Stimulated activated CD4-positive, alpha-beta T cell treated with anti-CD3 and anti-CD28 coated beads, TNF-alpha, amount 100 ng/mL, for 24 hours (primary cell): Measurements from ENCODE around the gene TXNRD3.

ENCODE experiments used
- DNase-seq, 3 experiments: peaks; one replicate each; pipeline ENCODE4 v3.0.0-alpha.2; 2020; ENCODE audit warnings: low read depth in 3 of 3

Gene TXNRD3

DNA sequence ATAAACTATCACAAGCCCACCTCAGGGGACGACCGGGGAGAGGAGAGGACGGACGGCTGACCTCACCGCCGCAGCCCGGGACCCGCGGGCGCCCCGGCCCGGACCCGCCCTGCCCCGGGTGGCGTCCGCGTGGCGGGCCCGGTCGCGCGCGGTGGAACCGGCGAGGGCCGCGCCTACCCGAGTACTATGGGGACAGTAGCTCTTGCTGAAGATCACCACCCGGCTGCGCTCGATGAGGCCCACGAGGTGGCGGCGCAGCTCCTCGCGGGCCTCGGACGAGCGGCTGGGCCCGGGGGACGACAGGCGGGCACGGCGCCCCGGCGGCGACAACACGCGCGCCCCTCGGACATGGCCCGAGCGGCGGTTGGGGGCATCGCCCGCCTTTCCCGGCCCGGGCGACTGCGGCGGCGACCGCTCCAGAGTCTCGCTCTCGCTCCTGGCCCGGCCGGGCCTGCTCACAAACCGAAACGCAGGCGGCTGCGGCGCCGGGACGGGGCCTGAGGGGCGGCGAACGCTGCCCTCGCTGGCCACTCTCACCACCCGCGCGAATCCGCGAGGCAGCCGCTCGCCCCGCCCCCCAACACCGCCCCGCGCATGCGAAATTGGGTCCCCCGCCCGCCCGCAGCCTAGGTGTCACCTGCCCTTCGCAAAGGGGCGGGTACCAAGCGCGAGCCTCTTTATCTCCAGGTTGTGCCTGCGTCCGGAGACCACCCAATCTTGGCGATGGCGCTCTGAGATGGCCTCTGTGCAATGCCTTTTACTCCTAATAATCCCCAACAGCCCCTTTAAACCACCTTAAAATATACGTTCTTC, at the start of gene TXNRD3:
Gene TXNRD3 (minus strand): TSS at position 554 of the 813 bp plus-strand sequence.
- peak; percentile 48 to 81 (median 73) for DNase-seq

GRCh38 chr3:126703512-126704493, 48.9 kb upstream of the TXNRD3 start, which contains the start of gene CHCHD6:
TSS of gene CHCHD6 (plus strand) at chr3:126704240. CDS start at chr3:126704313, 73 bp downstream.
- peak; percentile 92 to 97 (median 93) for DNase-seq

GRCh38 chr3:126699011-126699410, 44.1 kb upstream of the TXNRD3 start:
- no peak for DNase-seq

GRCh38 chr3:126696701-126697267, 41.9 kb upstream of the TXNRD3 start:
- DNase-seq, result no peak

GRCh38 chr3:126693921-126694320, 39.0 kb upstream of the TXNRD3 start:
- no peak for DNase-seq

DNA sequence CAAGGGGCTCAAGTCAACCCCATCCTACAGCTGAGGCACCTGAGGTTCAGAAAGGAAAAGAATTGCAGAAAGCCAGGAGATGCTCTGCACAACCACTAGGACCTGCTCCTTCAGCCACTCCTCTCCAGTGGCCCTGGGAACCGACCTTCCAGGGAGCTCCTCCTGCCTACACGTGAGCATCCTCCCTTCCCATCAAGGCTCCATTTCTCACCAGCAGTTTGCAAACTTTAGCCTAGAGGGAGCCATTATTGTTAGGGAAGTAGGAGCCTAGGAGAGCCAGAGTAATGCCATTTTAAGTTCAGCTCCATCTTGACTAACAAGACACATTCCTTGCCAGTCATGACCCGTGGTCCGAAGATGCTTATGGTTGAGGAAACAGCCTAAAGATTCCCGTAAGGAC, 37.9 kb upstream of the TXNRD3 start:
- DNase-seq, result no peak

GRCh38 chr3:126691765-126692164, 36.8 kb upstream of the TXNRD3 start:
- DNase-seq, result no peak

DNA sequence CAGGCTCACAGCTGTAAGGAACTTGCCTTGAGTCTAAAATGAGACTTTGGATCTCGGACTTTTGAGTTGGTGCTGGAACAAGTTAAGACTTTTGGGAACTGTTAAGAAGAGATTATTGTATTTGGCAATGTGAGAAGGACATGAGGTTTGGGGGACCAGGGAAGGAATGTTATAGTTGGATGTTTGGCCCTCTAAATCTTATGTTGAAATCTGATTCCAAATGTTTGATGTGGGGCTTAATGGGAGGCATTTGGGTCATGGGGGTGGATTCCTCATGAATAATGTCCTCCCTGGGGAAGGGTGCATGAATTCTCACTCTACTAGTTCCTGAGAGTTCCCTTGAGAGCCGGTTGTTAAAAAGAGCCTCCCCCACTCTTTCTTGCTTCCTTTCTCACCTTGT, 30.6 kb upstream of the TXNRD3 start:
- DNase-seq, result no peak

- no peak for DNase-seq
Observed at GRCh38 chr3:126685021-126685420, 30.1 kb upstream of the TXNRD3 start.

DNA sequence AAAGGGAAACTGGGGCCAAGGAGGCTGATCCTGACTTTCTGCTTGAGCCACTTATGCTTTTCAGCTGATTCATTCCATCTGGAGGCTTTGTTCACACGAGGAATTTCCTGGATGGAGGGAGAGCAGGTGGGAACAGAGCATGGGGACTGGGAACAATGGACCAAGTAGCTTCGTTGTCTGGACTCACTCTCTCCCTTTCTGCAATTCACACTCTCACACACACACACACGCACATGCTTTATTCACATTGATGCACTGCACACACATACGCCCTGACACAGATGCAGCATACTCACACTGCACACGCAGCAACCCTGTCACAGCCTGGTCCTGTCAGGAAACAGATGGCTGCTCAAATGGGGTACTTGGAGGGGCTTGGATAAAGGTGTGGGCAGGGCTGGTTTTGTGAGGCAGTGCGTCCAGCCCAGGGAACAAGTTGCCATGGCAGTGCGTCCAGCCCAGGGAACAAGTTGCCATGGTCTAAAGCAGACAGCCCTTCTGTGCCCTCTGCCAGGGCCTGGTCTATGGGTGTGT, 29.4 kb upstream of the TXNRD3 start:
- no peak for DNase-seq

DNA sequence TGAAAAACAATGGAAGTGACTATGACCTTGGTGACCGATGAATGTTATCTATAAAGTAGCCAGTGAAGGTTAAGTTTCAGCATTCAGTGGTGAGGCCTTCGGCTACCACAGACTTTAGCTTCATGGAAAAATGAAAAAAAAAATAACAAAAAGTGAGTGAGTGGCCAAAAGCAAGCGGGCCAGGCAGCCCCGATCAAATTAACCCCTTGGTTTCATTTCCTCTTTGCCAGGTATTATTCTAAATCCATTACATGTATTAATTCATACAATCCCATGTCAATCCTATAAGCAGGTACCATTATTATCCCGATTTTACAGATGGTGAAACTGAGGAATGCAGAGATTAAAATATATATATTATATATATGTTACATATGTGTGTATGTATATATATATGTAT, 28.1 kb upstream of the TXNRD3 start:
- DNase-seq, result no peak

DNA sequence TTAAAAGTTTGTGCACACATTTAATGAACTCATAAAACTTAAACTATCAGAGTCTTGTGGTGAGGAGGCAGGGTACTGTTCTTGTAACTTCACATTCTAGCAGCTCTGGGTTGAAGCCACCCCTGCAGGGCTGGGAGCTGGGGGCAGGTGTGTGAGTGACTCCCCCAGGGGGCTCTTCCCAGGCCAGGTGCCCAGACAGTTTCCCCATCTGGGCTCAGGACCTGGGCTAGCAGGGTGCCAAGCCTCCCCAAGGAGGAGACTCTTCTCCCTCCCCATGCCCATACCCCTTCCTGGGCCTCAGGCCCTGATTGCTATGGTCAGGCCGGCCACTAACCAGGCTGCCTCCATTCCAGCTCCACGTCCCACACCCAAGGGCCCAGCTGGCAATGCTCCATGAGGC, 27.1 kb upstream of the TXNRD3 start:
- no peak for DNase-seq

- DNase-seq, result no peak
Observed at GRCh38 chr3:126680667-126681055, 25.7 kb upstream of the TXNRD3 start.

GRCh38 chr3:126679831-126680666, 25.1 kb upstream of the TXNRD3 start:
- no peak for DNase-seq

GRCh38 chr3:126679318-126679751, 24.4 kb upstream of the TXNRD3 start:
- peak; percentile 53 to 78 (median 54) for DNase-seq

DNA sequence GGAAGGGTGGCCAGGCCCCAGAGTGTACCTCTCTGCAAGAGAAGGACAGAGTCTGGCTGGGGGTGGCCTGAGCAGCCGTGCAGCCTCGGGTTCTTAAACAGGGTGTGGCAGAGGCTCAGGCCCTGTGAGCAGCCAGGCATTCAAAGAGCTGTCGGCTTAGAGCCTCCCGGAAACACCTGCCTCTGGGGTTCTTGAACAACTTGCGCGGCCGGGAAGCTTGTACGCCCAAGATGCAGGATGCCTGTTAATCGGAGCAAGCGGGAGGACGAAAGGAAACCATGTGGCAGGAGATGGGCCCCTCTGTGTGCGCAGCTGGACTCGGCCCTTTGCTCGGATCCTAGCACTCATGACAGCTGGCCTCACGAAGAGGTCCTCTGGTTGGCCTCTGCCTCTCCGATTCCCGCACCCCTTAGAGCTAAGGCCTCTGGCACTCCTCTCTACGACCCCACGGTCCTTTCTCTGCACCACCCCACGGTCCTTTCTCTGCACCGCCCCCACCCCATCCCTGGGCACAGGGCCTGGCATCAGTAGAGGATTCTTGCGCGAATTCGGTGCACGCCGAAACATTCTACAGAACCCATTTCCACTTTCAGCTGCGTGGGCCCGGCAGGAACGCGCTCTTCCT, 23.9 kb upstream of the TXNRD3 start:
- no peak for DNase-seq

DNA sequence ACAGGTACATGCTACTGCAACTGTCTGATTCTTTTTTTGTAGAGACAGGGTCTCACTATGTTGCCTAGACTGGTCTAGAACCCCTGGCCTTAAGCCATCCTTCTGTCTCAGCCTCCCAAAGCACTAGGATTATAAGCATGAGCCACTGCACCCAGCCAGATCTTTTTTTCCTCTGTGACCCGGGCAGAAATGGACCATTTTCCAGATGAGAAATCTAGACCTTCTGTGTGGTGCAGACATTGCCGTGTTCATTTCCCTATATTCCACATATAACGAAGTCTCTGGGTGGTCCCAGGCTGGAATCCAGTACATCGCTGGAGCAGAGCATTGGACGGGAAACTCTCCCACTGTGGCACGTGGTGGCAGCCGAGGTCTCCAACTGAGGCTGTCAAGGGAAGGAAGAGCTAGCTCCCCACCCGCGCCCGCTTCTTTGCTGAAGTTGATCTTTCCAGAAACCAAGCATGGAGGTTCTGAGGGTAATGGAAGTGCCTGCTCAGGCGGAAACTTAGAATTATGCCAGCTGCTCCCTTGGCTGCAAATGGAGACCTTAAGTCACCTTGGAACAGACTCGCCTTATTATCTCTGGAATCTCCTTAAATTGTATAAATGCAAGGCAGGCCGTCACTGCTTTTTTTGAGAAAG, 23.1 kb upstream of the TXNRD3 start:
- no peak for DNase-seq

GRCh38 chr3:126676919-126677705, 22.2 kb upstream of the TXNRD3 start:
- DNase-seq, result no peak

DNA sequence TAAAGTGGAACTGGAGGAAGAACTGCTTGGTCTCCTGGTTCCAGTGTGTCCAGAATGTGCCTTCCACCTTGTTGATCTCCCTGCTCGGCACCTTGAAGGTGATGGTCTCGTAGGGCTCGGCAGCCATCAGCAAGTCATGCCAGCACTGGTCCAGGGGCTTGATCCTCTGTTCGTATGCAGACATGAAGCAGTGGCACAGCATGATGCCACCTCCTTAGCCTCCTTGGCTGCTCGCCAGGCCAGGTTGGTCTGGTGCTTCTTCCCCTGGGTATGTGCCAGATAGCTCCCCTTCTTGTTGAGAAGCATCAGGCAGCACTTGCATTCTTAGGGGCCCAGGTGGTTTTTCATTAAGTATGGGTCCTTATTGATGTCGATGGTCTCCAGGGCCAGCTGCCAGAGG, 17.8 kb upstream of the TXNRD3 start:
- DNase-seq, result no peak
